A673 (cell line): Measurements from ENCODE around the gene DUSP8. TPM values are rescaled to one million over a fixed set of nuclear protein-coding genes. Genes with fewer than 3 reads are reported as not detected.

ENCODE experiments used
- BruUV-seq: library from RNA; stranded (reverse); fragments of 400-500 nt; replicated peaks from 2 replicates; lab custom pipeline; 2021; lab: Mats Ljungman, UMichigan
- CTCF ChIA-PET: fragments of 300-600 bp; sonication (Branson Sonifier 250); formaldehyde crosslinking; loops from one replicate; lab custom pipeline; 2022; ENCODE audit warnings: antibody characterized with exemption; lab: Charles Lee
- POLR2A ChIA-PET: fragments of 300-600 bp; sonication (Branson Sonifier 250); formaldehyde crosslinking; loops from one replicate; lab custom pipeline; 2022; ENCODE audit warnings: antibody characterized with exemption; ENCODE audit not compliant: low non-redundant PET; lab: Charles Lee
- DNase-seq: peaks from one replicate; pipeline ENCODE4 v3.0.0-alpha.2; 2015; ENCODE audit warnings: low spot score
- H3K27ac ChIP-seq: fragments of 200-600 bp; sonication (generic); 2 replicates; pipeline ENCODE4 v1.5.1; 2016; ENCODE audit warnings: mixed run types, low read depth, mild to moderate bottlenecking, mixed read lengths, antibody characterized with exemption, low read length; ENCODE audit not compliant: poor library complexity, severe bottlenecking
- H3K27me3 ChIP-seq: fragments of 200-600 bp; sonication (generic); replicated peaks from 2 replicates; pipeline ENCODE4 v1.6.1; 2017; ENCODE audit warnings: mixed run types, low read depth, mild to moderate bottlenecking, mixed read lengths, antibody characterized with exemption, low read length; ENCODE audit not compliant: insufficient read depth, poor library complexity
- H3K36me3 ChIP-seq: fragments of 200-600 bp; sonication (generic); 2 replicates; pipeline ENCODE4 v1.6.1; 2016; ENCODE audit warnings: mixed run types, mild to moderate bottlenecking, mixed read lengths, antibody characterized with exemption, low read length; ENCODE audit not compliant: insufficient read depth, poor library complexity, severe bottlenecking
- H3K4me1 ChIP-seq: fragments of 200-600 bp; sonication (generic); 2 replicates; pipeline ENCODE4 v1.6.1; 2017; ENCODE audit warnings: mixed run types, mild to moderate bottlenecking, mixed read lengths, antibody characterized with exemption, low read length; ENCODE audit not compliant: insufficient read depth, poor library complexity, severe bottlenecking
- H3K4me3 ChIP-seq: fragments of 200-600 bp; sonication (generic); 2 replicates; pipeline ENCODE4 v1.5.1; 2016; ENCODE audit warnings: low read depth, mixed run types, mild to moderate bottlenecking, mixed read lengths, low read length; ENCODE audit not compliant: poor library complexity, severe bottlenecking
- H3K9me3 ChIP-seq: fragments of 200-600 bp; sonication (generic); 2 replicates; pipeline ENCODE4 v1.6.1; 2016; ENCODE audit warnings: mixed run types, low read depth, mild to moderate bottlenecking, mixed read lengths, antibody characterized with exemption, low read length; ENCODE audit not compliant: poor library complexity, severe bottlenecking
- EZH2 ChIP-seq: fragments of 200-600 bp; sonication (generic); IDR thresholded peaks from 2 replicates; pipeline ENCODE4 v1.6.1; 2017; ENCODE audit warnings: borderline replicate concordance, low read depth, mild to moderate bottlenecking, mixed read lengths, antibody characterized with exemption, low read length; ENCODE audit not compliant: poor library complexity, severe bottlenecking
- intact Hi-C: fragments of 100-400 bp; cut with micrococcal nuclease; formaldehyde crosslinking; loops from one replicate; pipeline ENCODE4 v1.10.0; 2022; ENCODE audit not compliant: unreplicated experiment
- total RNA-seq: library from RNA; stranded (reverse); gene quantifications from 2 replicates; pipeline ENCODE4 v1.2.3, GENCODE V29; 2021
- TF ChIP-seq, protein P1 (sequence below): fragments of 300-800, 200-600 bp; sonication (generic); conservative IDR thresholded peaks from 2 replicates; pipeline ENCODE4 v1.5.1; 2017; ENCODE audit warnings: low read depth, mild to moderate bottlenecking, antibody characterized with exemption, low read length, moderate library complexity, mixed read lengths

The DUSP8 gene
- total RNA-seq, 1 experiment from 2014 or later: 1.9 TPM

- ChIA-PET POLR2A (no interaction called here), CTCF (interaction anchor here (0.6 to 1.5 kb wide), 2 partner anchors 11 to 586 kb away, joined by 8 to 9 read pairs; no protein-coding TSS in a partner anchor)
- intact Hi-C loops: no loop called here
- Histone ChIP-seq H3K9me3 (no peaks in the 10 kb centered on the region), H3K27me3 (no peaks in the 10 kb centered on the region), H3K27ac (no peak overlapping the region), H3K4me3 (no peak overlapping the region), H3K36me3 (no peaks in the 10 kb centered on the region), H3K4me1 (no peaks in the 10 kb centered on the region)
- DNase-seq: no peak
- BruUV-seq: no TSS peak
- TF ChIP-seq, protein P1, sequence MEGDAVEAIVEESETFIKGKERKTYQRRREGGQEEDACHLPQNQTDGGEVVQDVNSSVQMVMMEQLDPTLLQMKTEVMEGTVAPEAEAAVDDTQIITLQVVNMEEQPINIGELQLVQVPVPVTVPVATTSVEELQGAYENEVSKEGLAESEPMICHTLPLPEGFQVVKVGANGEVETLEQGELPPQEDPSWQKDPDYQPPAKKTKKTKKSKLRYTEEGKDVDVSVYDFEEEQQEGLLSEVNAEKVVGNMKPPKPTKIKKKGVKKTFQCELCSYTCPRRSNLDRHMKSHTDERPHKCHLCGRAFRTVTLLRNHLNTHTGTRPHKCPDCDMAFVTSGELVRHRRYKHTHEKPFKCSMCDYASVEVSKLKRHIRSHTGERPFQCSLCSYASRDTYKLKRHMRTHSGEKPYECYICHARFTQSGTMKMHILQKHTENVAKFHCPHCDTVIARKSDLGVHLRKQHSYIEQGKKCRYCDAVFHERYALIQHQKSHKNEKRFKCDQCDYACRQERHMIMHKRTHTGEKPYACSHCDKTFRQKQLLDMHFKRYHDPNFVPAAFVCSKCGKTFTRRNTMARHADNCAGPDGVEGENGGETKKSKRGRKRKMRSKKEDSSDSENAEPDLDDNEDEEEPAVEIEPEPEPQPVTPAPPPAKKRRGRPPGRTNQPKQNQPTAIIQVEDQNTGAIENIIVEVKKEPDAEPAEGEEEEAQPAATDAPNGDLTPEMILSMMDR: no peak
- no peak for TF ChIP-seq EZH2
Observed at GRCh38 chr11:1563697-1564534, 8.2 kb downstream of the DUSP8 start.

DNA sequence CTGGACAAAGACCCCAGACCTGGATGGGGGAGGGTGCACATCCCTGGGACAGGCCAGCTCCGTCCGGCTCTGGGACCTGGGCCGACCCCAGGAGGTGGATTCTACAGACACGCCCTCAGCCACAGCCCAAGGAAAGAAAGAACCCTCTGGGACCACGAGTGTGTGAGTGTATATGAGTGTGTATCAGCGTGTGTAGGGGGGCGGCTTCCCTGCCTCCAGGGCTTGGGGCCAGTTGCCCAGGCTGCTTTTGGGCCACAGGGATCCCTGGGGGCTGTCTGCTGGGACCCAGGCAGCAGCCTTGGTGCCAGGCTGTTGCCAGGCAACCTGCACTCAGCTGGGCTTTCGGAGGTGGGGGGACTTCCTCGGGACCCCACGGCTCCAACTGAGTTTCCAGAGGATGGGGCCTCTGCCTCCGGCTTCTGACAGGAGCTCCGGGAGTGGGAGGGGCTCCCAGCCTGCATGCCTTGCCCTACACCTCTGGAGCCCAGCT, 8.9 kb downstream of the DUSP8 start:
- Histone ChIP-seq H3K36me3 (no peaks in the 10 kb centered on the region), H3K4me3 (no peak overlapping the region), H3K4me1 (no peaks in the 10 kb centered on the region), H3K27me3 (no peaks in the 10 kb centered on the region), H3K9me3 (no peaks in the 10 kb centered on the region), H3K27ac (no peak overlapping the region)
- BruUV-seq: no TSS peak
- intact Hi-C loops: no loop called here
- TF ChIP-seq EZH2: no peak
- TF ChIP-seq, protein P1: no peak
- DNase-seq: no peak
- CTCF ChIA-PET: no interaction called here
- POLR2A ChIA-PET: no interaction called here

DNA sequence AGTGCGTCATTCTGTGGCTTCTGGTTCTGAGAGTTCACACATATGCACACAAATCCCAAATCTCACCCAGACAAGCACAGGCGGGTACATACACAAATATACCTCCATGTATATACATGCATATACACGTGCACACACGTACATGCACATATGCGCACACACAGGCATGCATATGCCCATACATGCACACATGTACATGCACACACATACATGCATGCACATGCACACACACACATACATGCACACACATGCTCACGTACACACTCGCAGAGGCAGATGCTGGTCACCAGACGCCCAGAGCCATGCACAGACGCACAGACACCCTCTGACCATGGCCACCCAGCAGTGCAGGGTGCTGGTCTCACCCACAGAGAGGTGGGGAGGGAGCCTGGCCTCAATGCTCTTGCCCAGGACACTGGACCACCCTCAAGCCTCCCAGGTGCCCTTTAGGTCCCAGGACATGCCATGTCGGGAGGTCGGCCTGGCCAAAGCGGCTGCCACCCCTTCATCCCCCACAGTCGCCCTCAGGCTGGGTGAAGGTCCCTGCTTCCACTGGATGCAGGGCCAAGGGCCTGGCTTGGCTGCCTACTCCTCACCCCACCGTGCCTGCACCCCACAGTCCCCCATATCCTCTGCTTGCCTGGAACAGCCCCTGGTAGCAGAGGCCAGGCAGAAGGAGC, 9.5 kb downstream of the DUSP8 start:
- no TSS peak for BruUV-seq
- Histone ChIP-seq H3K9me3 (no peaks in the 10 kb centered on the region), H3K4me1 (no peaks in the 10 kb centered on the region), H3K4me3 (no peak overlapping the region), H3K36me3 (no peaks in the 10 kb centered on the region), H3K27ac (no peak overlapping the region), H3K27me3 (no peaks in the 10 kb centered on the region)
- no peak for DNase-seq
- CTCF ChIA-PET: no interaction called here
- intact Hi-C loops: no loop called here
- POLR2A ChIA-PET: no interaction called here
- TF ChIP-seq EZH2: no peak
- TF ChIP-seq, protein P1: no peak
